Muscle of back (tissue), 13 donors: ENCODE measurements around the gene FZD2. TPM values are rescaled to one million over a fixed set of nuclear protein-coding genes. Genes with fewer than 3 reads are reported as not detected.
"Not testable (repeated sequence)": the region's sequence is repeated elsewhere in the genome, so short reads cannot be mapped to it uniquely, and the experiment has no call there.

Experiments used
- DNase-seq, 3 donors: peaks; one replicate each; pipeline versions ENCODE4 v3.0.0 to v3.0.0-alpha.2; 2013
- long read RNA-seq, 9 donors: transcript quantifications; one replicate each; lab custom pipeline, GENCODE V29; 2026
- polyA plus RNA-seq, 10 donors: library from polyadenylated mRNA; unstranded; fragments of 120-200 nt; gene quantifications; one replicate each; pipeline ENCODE4 v1.2.1, GENCODE V29; 2013; ENCODE audit not compliant: insufficient read length in 10 of 10

Gene FZD2
- polyA plus RNA-seq: 10 to 100 TPM; 11.6 to 27.2 (median 15.9) TPM
- long read RNA-seq, donor 1, transcript FZD2-201 (1 exons, 2,112 nt): major isoform, 12 of 12 reads
- long read RNA-seq, donor 1, partial matches to known transcripts: 0 of 12 reads
- long read RNA-seq, donor 1, other reads (novel, unspliced or antisense): 0 of 12 reads
- long read RNA-seq, donor 2, transcript FZD2-201 (1 exons, 2,112 nt): major isoform, 13 of 13 reads
- long read RNA-seq, donor 2, partial matches to known transcripts: 0 of 13 reads
- long read RNA-seq, donor 2, other reads (novel, unspliced or antisense): 0 of 13 reads
- long read RNA-seq, donor 3: 0 reads
- long read RNA-seq, donor 4, transcript FZD2-201 (1 exons, 2,112 nt): major isoform, 9 of 9 reads
- long read RNA-seq, donor 4, partial matches to known transcripts: 0 of 9 reads
- long read RNA-seq, donor 4, other reads (novel, unspliced or antisense): 0 of 9 reads
- long read RNA-seq, donor 5, transcript FZD2-201 (1 exons, 2,112 nt): major isoform, 25 of 25 reads
- long read RNA-seq, donor 5, partial matches to known transcripts: 0 of 25 reads
- long read RNA-seq, donor 5, other reads (novel, unspliced or antisense): 0 of 25 reads
- long read RNA-seq, donor 6, transcript FZD2-201 (1 exons, 2,112 nt): major isoform, 23 of 28 reads
- long read RNA-seq, donor 6, partial matches to known transcripts: 5 of 28 reads
- long read RNA-seq, donor 6, other reads (novel, unspliced or antisense): 0 of 28 reads
- long read RNA-seq, donor 7, transcript FZD2-201 (1 exons, 2,112 nt): major isoform, 16 of 16 reads
- long read RNA-seq, donor 7, partial matches to known transcripts: 0 of 16 reads
- long read RNA-seq, donor 7, other reads (novel, unspliced or antisense): 0 of 16 reads
- long read RNA-seq, donor 8, transcript FZD2-201 (1 exons, 2,112 nt): major isoform, 27 of 27 reads
- long read RNA-seq, donor 8, partial matches to known transcripts: 0 of 27 reads
- long read RNA-seq, donor 8, other reads (novel, unspliced or antisense): 0 of 27 reads
- long read RNA-seq, donor 9, partial matches to known transcripts: 0 of 3 reads
- long read RNA-seq, donor 9, other reads (novel, unspliced or antisense): 0 of 3 reads

DNA sequence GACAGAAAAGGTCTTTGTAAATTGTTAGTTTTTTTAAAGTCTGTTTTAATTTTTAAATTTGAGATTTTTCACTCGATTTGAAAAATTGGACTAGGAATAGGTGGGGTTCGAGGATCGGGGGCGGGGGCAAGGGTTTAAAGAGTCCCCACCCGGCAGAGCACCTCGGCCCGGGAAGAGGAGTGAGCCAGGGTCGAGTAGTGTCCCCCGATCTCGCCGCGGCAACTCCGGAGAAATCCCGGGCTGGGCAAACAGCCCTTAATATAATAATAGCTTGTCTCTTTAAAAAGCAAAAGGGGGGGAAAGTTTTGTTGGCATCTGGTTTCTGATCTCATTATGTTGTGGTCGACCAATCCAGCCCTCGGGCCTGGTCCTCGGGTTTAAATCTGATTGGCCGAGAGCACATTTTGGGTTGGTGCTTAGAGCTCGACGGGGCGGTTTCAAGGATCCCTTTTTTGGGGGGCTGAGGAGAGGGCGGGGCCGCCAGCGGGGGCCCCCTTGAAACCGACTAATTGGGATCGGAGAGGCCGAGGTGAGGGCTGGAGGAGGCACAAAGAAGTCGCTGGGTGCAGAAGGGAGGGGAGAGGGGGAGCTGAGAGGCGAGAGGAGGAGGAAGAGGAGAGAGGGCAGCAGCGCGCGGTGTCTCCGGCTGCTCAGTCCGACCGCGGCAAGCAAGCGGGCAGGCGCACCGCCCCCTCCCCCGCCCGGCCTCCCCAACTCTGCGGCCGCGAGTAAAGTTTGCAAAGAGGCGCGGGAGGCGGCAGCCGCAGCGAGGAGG lies at the start of gene FZD2:
TSS of gene FZD2 (plus strand) at position 653 of the 775 bp plus-strand sequence. CDS start 205 bp downstream, outside the sequence.
- peak; percentile 96 to 100 (median 99) for DNase-seq

- not testable (repeated sequence) for DNase-seq
These were observed 45.8 kb upstream of the FZD2 start for GRCh38 chr17:44511241-44512134.

- DNase-seq: no peak
These were observed 39.3 kb upstream of the FZD2 start for GRCh38 chr17:44518032-44518431.

- DNase-seq: no peak
These were observed 34.2 kb upstream of the FZD2 start for GRCh38 chr17:44522883-44523671.

- DNase-seq: no peak
These were observed 33.7 kb upstream of the FZD2 start for GRCh38 chr17:44523672-44523972.

DNA sequence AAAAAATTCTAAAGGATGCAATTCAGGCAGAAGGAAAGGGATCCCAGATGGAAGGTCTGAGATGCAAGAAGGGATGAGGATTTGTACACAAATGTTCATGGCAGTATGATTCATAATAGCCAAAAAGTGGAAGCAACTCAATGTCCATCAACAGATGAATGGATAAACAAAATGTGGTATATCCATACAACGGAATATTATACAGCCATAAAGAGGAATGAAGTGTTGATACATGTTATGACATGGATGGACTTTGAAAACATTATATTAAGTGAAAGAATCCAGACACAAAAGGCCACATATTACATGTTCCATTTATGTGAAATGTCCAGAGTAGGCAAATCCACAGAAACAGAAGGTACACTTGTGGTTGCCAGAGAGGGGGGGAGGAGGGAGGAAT lies 30.2 kb upstream of the FZD2 start:
- no peak for DNase-seq

DNA sequence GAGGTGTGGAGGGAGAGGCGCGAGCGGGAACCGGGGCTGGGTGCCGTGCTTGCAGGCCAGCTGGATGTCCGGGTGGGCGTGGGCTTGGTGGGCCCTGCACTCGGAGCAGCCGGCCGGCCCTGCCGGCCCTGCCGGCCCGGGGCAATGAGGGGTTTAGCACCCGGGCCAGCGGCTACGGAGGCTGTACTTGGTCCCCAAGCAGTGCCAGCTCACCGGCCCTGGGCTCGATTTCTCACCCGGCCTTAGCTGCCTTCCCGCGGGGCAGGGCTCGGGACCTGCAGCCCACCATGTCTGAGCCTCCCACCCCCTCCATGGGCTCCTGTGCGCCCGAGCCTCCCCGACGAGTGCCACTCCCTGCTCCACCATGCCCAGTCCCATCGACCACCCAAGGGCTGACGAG lies 29.3 kb upstream of the FZD2 start:
- no peak for DNase-seq

- DNase-seq: no peak
These were observed 27.4 kb upstream of the FZD2 start for GRCh38 chr17:44529864-44530263.

DNA sequence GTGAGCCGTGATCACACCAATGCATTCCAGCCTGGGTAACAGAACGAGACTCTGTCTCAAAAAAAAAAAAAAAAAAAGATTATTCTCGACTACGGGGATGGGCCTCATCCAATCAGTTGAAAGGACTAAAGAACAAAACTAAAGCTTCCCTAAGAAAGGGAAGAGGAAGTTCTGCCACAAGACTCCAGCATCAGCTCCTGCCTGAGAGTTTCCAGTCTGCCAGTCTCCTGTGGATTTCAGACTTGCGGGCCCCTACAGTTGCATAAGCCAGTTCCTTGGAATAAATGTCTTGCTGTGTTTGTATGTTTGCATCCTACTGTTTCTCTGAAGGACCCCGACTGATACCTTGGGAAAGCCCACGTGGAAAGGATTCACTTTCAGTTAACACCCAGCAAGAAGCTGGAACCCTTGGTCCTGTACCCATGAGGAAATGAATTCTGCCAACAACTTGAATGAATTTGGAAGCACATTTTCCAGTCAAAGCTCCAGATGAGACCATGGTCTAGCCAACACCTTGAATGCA lies 26.3 kb upstream of the FZD2 start:
- no peak for DNase-seq

GRCh38 chr17:44533533-44534246 lies 23.6 kb upstream of the FZD2 start:
- peak; percentile 87 to 95 (median 89) for DNase-seq

DNA sequence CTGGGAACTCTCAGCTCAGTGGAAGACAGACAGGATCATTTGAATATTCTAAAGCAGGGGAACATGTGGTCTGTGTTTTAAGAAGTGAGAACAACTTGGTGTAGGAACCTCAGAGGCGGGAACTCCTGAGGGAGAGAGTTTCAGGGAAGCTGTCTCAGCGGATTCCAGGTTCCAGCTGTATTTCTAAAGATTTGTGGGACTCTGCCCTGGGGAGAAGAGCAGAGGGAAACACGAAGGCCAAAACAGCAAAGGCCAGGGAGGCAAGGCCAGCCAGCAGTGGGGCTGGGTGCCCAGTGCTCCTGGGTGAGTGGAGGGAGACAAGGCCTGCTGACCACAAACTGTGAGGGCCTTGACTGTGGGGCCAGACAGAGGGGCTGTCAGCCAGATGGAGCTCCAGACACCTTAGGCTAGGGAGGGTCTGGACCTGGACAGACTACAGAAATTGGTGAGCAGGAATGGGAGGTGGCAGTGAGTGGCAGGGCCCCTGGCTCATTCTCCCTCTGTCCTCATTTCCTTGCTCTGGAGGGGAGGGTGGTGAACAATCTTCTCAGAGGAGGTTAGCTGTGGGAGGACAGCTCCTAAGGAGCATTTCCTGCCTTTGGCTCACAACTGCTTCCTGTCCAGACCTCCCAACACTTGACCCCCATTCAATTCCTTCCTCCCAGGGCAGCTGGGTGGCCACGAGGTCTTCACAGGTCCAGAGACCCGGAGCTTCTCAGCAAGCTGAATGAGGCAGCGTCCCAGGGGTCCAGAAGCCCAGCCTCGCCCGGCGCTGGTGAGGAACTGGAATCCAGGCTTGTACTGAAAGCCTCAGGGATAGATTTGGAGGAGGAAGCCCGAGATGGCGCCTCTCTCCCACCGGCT lies 21.0 kb upstream of the FZD2 start:
- no peak for DNase-seq

DNA sequence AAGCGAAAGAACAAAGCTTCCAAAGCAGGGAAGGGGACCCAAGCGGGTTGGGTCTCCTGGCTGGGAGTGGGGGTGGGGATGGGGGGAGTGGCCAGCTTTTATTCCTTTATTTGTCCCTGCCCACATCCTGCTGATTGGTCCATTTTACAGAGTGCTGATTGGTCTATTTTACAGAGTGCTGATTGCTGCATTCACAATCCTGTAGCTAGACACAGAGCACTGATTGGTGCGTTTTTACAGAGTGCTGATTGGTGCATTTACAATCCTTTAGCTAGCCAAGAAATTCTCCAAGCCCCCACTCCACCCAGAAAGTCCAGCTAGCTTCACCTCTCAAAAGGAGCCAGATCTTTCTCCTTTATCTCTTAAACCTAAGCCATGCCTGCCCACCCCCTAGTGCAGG lies 19.4 kb upstream of the FZD2 start:
- DNase-seq: not testable (repeated sequence)

- no peak for DNase-seq
These were observed 17.6 kb upstream of the FZD2 start for GRCh38 chr17:44539673-44540072.

DNA sequence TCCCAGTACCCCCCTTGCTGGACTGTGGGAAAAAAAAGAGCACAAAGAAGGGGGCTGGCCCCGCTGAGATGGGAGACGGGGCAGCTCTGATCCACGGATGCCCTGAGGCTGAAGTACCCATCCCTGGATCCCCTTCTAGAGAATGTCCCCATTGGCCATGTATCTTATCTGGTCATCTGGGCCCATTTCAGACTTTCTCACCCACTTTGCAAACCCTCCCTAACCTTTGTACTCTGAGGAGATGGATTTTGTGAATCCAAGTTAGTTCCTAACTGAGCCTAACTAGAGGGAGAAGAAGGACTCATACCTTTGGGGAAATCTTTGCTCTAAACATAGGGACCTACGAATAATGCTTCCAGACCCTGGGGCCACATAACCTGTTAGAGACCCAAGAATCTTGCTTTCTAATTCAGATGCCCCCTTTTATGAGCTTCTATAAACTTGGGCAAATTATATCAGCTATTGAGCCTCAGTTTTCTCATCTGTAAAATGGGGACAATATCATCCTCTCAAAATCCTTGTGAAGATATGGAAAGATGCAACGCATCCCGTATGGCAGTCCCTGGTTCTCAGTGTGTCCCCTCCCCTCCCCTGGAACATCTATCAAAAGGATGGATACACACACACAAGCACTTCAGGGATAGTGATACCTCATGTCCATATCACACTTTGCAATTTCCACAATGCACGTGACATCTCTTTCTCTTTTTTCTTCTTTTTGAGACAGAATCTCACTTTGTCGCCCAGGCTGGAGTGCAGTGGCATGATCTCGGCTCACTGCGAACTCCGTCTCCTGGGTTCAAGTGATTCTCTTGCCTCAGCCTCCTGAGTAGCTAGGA lies 16.8 kb upstream of the FZD2 start:
- no peak for DNase-seq

GRCh38 chr17:44541884-44542581 lies 15.3 kb upstream of the FZD2 start:
- DNase-seq: no peak
